HAP-1 (cell line): ENCODE results near the gene DXO.
"Not testable (repeated sequence)": the region's sequence is repeated elsewhere in the genome, so short reads cannot be mapped to it uniquely, and the experiment has no call there.

Source experiments
- DNase-seq, 2 experiments: peaks; one replicate each; pipeline ENCODE4 v3.0.0-alpha.2; 2016 to 2020; ENCODE audit warnings: low spot score in 2 of 2
- H3K27me3 ChIP-seq: fragments of 250-450 bp; sonication (Bioruptor Pico); 2 replicates; pipeline ENCODE4 v1.5.1; 2020; ENCODE audit warnings: low read depth, mild to moderate bottlenecking, moderate library complexity
- H3K36me3 ChIP-seq: fragments of 250-450 bp; sonication (Bioruptor Pico); replicated peaks from 2 replicates; pipeline ENCODE4 v1.5.1; 2020; ENCODE audit warnings: mild to moderate bottlenecking
- H3K4me1 ChIP-seq: fragments of 250-450 bp; sonication (Bioruptor Pico); 2 replicates; pipeline ENCODE4 v1.5.1; 2020; ENCODE audit warnings: mild to moderate bottlenecking
- H3K4me3 ChIP-seq: fragments of 250-450 bp; sonication (Bioruptor Pico); 2 replicates; pipeline ENCODE4 v1.5.1; 2020; ENCODE audit warnings: mild to moderate bottlenecking, moderate library complexity
- H3K9me3 ChIP-seq: fragments of 250-450 bp; sonication (Bioruptor Pico); 2 replicates; pipeline ENCODE4 v1.5.1; 2020; ENCODE audit warnings: mild to moderate bottlenecking, moderate library complexity
- in situ Hi-C: fragments of 300-500 bp; cut with MboI; formaldehyde crosslinking; loops from 3 replicates; pipeline ENCODE4 v1.14.3; 2020; ENCODE audit warnings: low sequenced_read_pairs, inconsistent platforms, mixed read lengths

The DXO gene

GRCh38 chr6:31971993-31972708 lies at the start of gene DXO:
Gene DXO, minus strand, starts transcription at chr6:31972138. Its CDS starts 463 bp downstream, at chr6:31971675.
- Histone ChIP-seq H3K27me3 (no peaks in the 10 kb centered on the region), H3K4me3 (peak within 1 kb of the TSS; percentile 89), H3K9me3 (no peaks in the 10 kb centered on the region), H3K4me1 (peaks cover 12% of the 10 kb centered on the region), H3K36me3 (peaks cover 37% of the 10 kb centered on the region)
- DNase-seq: peak; percentile 86 to 96
- in situ Hi-C loops: no loop called here

GRCh38 chr6:32014547-32014946 lies 42.6 kb upstream of the DXO start, which contains the start of gene C4B:
Gene C4B, plus strand, starts transcription at chr6:32014795. Its CDS starts 51 bp downstream, at chr6:32014846.
- H3K4me1 ChIP-seq, in situ Hi-C loops, H3K36me3 ChIP-seq, H3K9me3 ChIP-seq, H3K4me3 ChIP-seq, H3K27me3 ChIP-seq, DNase-seq: not testable (repeated sequence)

- H3K4me3 ChIP-seq, H3K4me1 ChIP-seq, in situ Hi-C loops, H3K27me3 ChIP-seq, H3K36me3 ChIP-seq, DNase-seq, H3K9me3 ChIP-seq: not testable (repeated sequence)
These were observed 41.8 kb upstream of the DXO start for GRCh38 chr6:32013738-32014137.

GRCh38 chr6:32012941-32013617 lies 41.1 kb upstream of the DXO start:
- peak in 1 of 2 experiments; percentile 5 for DNase-seq
- H3K9me3 ChIP-seq, H3K4me3 ChIP-seq, H3K4me1 ChIP-seq, H3K36me3 ChIP-seq, in situ Hi-C loops, H3K27me3 ChIP-seq: not testable (repeated sequence)

- DNase-seq, in situ Hi-C loops, H3K9me3 ChIP-seq, H3K4me1 ChIP-seq, H3K36me3 ChIP-seq, H3K4me3 ChIP-seq, H3K27me3 ChIP-seq: not testable (repeated sequence)
These were observed 39.1 kb upstream of the DXO start for GRCh38 chr6:32010856-32011530.

- in situ Hi-C loops: not testable (repeated sequence)
- DNase-seq: peak in 1 of 2 experiments; percentile 1
These were observed 37.6 kb upstream of the DXO start for GRCh38 chr6:32009537-32009936.

GRCh38 chr6:32008616-32009015 lies 36.7 kb upstream of the DXO start:
- H3K27me3 ChIP-seq, H3K4me1 ChIP-seq, H3K9me3 ChIP-seq, H3K36me3 ChIP-seq, in situ Hi-C loops, H3K4me3 ChIP-seq: not testable (repeated sequence)
- peak in 1 of 2 experiments; percentile 7 for DNase-seq

More at GRCh38 chr6:32009537-32009936, 37.6 kb upstream of the DXO start:
- H3K4me1 ChIP-seq, H3K27me3 ChIP-seq, H3K9me3 ChIP-seq, H3K4me3 ChIP-seq, H3K36me3 ChIP-seq: not testable (repeated sequence)

- H3K9me3 ChIP-seq, H3K27me3 ChIP-seq, H3K36me3 ChIP-seq, in situ Hi-C loops, H3K4me1 ChIP-seq, H3K4me3 ChIP-seq: not testable (repeated sequence)
- DNase-seq: peak in 1 of 2 experiments; percentile 1
These were observed 36.1 kb upstream of the DXO start for GRCh38 chr6:32008037-32008436.

- H3K27me3 ChIP-seq, H3K4me3 ChIP-seq, in situ Hi-C loops, H3K4me1 ChIP-seq, H3K36me3 ChIP-seq, H3K9me3 ChIP-seq: not testable (repeated sequence)
- DNase-seq: peak in 1 of 2 experiments; percentile 5
These were observed 35.1 kb upstream of the DXO start for GRCh38 chr6:32007086-32007485.

GRCh38 chr6:32005991-32006529 lies 34.1 kb upstream of the DXO start:
- H3K27me3 ChIP-seq, H3K4me3 ChIP-seq, in situ Hi-C loops, H3K9me3 ChIP-seq, H3K4me1 ChIP-seq, H3K36me3 ChIP-seq: not testable (repeated sequence)
- DNase-seq: peak in 1 of 2 experiments; percentile 6

GRCh38 chr6:32005538-32005880 lies 33.6 kb upstream of the DXO start:
- peak in 1 of 2 experiments; percentile 6 for DNase-seq
- H3K4me1 ChIP-seq, H3K4me3 ChIP-seq, H3K36me3 ChIP-seq, in situ Hi-C loops, H3K27me3 ChIP-seq, H3K9me3 ChIP-seq: not testable (repeated sequence)

GRCh38 chr6:32004864-32005537 lies 33.1 kb upstream of the DXO start:
- H3K4me1 ChIP-seq, H3K9me3 ChIP-seq, H3K36me3 ChIP-seq, H3K27me3 ChIP-seq, in situ Hi-C loops, H3K4me3 ChIP-seq: not testable (repeated sequence)
- peak in 1 of 2 experiments; percentile 6 for DNase-seq

GRCh38 chr6:32004393-32004792 lies 32.5 kb upstream of the DXO start:
- in situ Hi-C loops, DNase-seq, H3K4me3 ChIP-seq, H3K9me3 ChIP-seq, H3K36me3 ChIP-seq, H3K4me1 ChIP-seq, H3K27me3 ChIP-seq: not testable (repeated sequence)
